ENCODE results near the gene SPDYE16. TPM values are rescaled to one million over a fixed set of nuclear protein-coding genes. Genes with fewer than 3 reads are reported as not detected.
"Not testable (repeated sequence)": the region's sequence is repeated elsewhere in the genome, so short reads cannot be mapped to it uniquely, and the experiment has no call there.

The SPDYE16 gene
- total RNA-seq, 1 experiment from 2014 or later, result not detected

GRCh38 chr7:76561342-76561741, 18.2 kb upstream of the SPDYE16 start:
- H2BK5ac ChIP-seq (ENCODE audit: insufficient read length, low read length); H4K8ac ChIP-seq (replicated peaks; ENCODE audit: insufficient read length, low read depth, low read length); H3K27me3 Mint-ChIP-seq (ENCODE audit: low read depth); H4K5ac ChIP-seq (ENCODE audit: insufficient read length, low read depth, low read length); H3K4me3 Mint-ChIP-seq; H3K4me1 Mint-ChIP-seq; H3T11ph ChIP-seq (ENCODE audit: low read length); H2AK5ac ChIP-seq (ENCODE audit: insufficient read length, low read length); H3K4me1 ChIP-seq (ENCODE audit: insufficient read depth, low read length); H3K4me2 ChIP-seq (ENCODE audit: insufficient read depth, insufficient read length, low read length); H3K79me2 ChIP-seq (ENCODE audit: insufficient read depth, low read length); H2BK15ac ChIP-seq (ENCODE audit: low read depth, low read length); H3K27ac Mint-ChIP-seq; H3K23ac ChIP-seq (ENCODE audit: insufficient read length, low read depth, low read length); H3K56ac ChIP-seq (ENCODE audit: insufficient read length, low read depth, low read length); H3K27ac ChIP-seq (ENCODE audit: insufficient read length, low read depth, low read length); H2BK120ac ChIP-seq (ENCODE audit: low read depth, low read length, poor library complexity, severe bottlenecking); H4K20me1 ChIP-seq (ENCODE audit: control insufficient read depth, insufficient read depth, insufficient read length); H3K23me2 ChIP-seq (ENCODE audit: insufficient read length, low read depth, low read length, poor library complexity, severe bottlenecking); H2BK12ac ChIP-seq (ENCODE audit: insufficient read length, low read depth, low read length); H2BK20ac ChIP-seq (ENCODE audit: low read depth, low read length, poor library complexity, severe bottlenecking); H3K18ac ChIP-seq (ENCODE audit: insufficient read length, low read depth, low read length); H4K91ac ChIP-seq (ENCODE audit: insufficient read length, low read depth, low read length); H2AFZ ChIP-seq (ENCODE audit: low read length); H3K4ac ChIP-seq (ENCODE audit: low read depth, low read length); H3K9ac ChIP-seq (ENCODE audit: extremely low read depth, insufficient read length, low read length); H3K27me3 ChIP-seq (ENCODE audit: insufficient read depth, low read length); DNase-seq; H3K14ac ChIP-seq (ENCODE audit: insufficient read depth, low read length); H3K79me1 ChIP-seq (ENCODE audit: insufficient read depth, low read depth, low read length, poor library complexity, severe bottlenecking); H3K9me3 ChIP-seq (ENCODE audit: control insufficient read depth, low read depth, low read length): not testable (repeated sequence)
- peaks cover 21 to 25% of the 10 kb centered on the region in 2 experiments for H3K9me3 Mint-ChIP-seq
- WGBS (ENCODE audit: extremely low coverage, insufficient read length, low lambda C conversion rate), result no CpG with 5 or more reads among the region's 3 CpGs
- peaks cover 33 to 36% (median 33%) of the 10 kb centered on the region in 3 experiments for H3K36me3 Mint-ChIP-seq (ENCODE audit: insufficient read depth in 1 of 3, low read depth in 3 of 3)

- H3K9me3 ChIP-seq (ENCODE audit: control insufficient read depth, low read depth, low read length); H2AK5ac ChIP-seq (ENCODE audit: insufficient read length, low read length); H3K9ac ChIP-seq (ENCODE audit: extremely low read depth, insufficient read length, low read length); H2BK12ac ChIP-seq (ENCODE audit: insufficient read length, low read depth, low read length); H4K20me1 ChIP-seq (ENCODE audit: control insufficient read depth, insufficient read depth, insufficient read length); H3K79me2 ChIP-seq (ENCODE audit: insufficient read depth, low read length); H3K27ac Mint-ChIP-seq; H3K27me3 ChIP-seq (ENCODE audit: insufficient read depth, low read length); H2BK20ac ChIP-seq (ENCODE audit: low read depth, low read length, poor library complexity, severe bottlenecking); H3K23ac ChIP-seq (ENCODE audit: insufficient read length, low read depth, low read length); H3K56ac ChIP-seq (ENCODE audit: insufficient read length, low read depth, low read length); H2BK5ac ChIP-seq (ENCODE audit: insufficient read length, low read length); H3K4me1 ChIP-seq (ENCODE audit: insufficient read depth, low read length); H3K27ac ChIP-seq (ENCODE audit: insufficient read length, low read depth, low read length); H3K4me3 Mint-ChIP-seq; H3K14ac ChIP-seq (ENCODE audit: insufficient read depth, low read length); H2BK120ac ChIP-seq (ENCODE audit: low read depth, low read length, poor library complexity, severe bottlenecking); H4K5ac ChIP-seq (ENCODE audit: insufficient read length, low read depth, low read length); H3K27me3 Mint-ChIP-seq (ENCODE audit: low read depth); H3K4me2 ChIP-seq (ENCODE audit: insufficient read depth, insufficient read length, low read length); H2AFZ ChIP-seq (ENCODE audit: low read length); DNase-seq; H3K4ac ChIP-seq (ENCODE audit: low read depth, low read length); H4K8ac ChIP-seq (replicated peaks; ENCODE audit: insufficient read length, low read depth, low read length); H4K91ac ChIP-seq (ENCODE audit: insufficient read length, low read depth, low read length); H3K23me2 ChIP-seq (ENCODE audit: insufficient read length, low read depth, low read length, poor library complexity, severe bottlenecking); H3K79me1 ChIP-seq (ENCODE audit: insufficient read depth, low read depth, low read length, poor library complexity, severe bottlenecking); H3K18ac ChIP-seq (ENCODE audit: insufficient read length, low read depth, low read length); H2BK15ac ChIP-seq (ENCODE audit: low read depth, low read length); H3T11ph ChIP-seq (ENCODE audit: low read length); H3K4me1 Mint-ChIP-seq: not testable (repeated sequence)
- H3K9me3 Mint-ChIP-seq, result peaks cover 13 to 15% of the 10 kb centered on the region in 2 experiments
- H3K36me3 Mint-ChIP-seq (ENCODE audit: insufficient read depth in 1 of 3, low read depth in 3 of 3), result peaks cover 24 to 28% (median 27%) of the 10 kb centered on the region in 3 experiments
- WGBS (ENCODE audit: extremely low coverage, insufficient read length, low lambda C conversion rate), result no CpG with 5 or more reads among the region's 4 CpGs
Measured at GRCh38 chr7:76560157-76560556, 17.1 kb upstream of the SPDYE16 start.
